ENCODE results near the gene NT5C2.

GRCh38 chr10:103199488-103199887, 6.4 kb upstream of the NT5C2 start:
- TF ChIP-seq CTCF (IDR thresholded peaks at IDR 0.05; ENCODE audit: borderline replicate concordance, extremely low read depth, low read length, poor library complexity, severe bottlenecking) (no peak), EZH2 (IDR thresholded peaks at IDR 0.05; ENCODE audit: borderline replicate concordance, low read depth, low read length, severe bottlenecking) (no peak)

All from DND-41 (cell line).